Adrenal gland (tissue), 12 donors: Measurements from ENCODE around the gene KHK. TPM values are rescaled to one million over a fixed set of nuclear protein-coding genes. Genes with fewer than 3 reads are reported as not detected.

ENCODE experiments used
- DNase-seq, 7 donors: peaks; one replicate each; pipeline ENCODE4 v3.0.0-alpha.2; 2019 to 2020
- H3K27ac ChIP-seq, 5 donors: fragments of 200-600 bp; sonication (generic) in 4 of 5; 1 replicate in 3 of 5; 2 replicates in 2 of 5; pipeline versions ENCODE4 v1.5.1 to v1.8.0; 2016 to 2020; ENCODE audit warnings: mild to moderate bottlenecking in 1 of 5
- H3K27me3 ChIP-seq: fragments of 200-600 bp; 2 replicates; pipeline ENCODE4 v1.8.0; 2021
- H3K36me3 ChIP-seq, 2 donors: fragments of 200-600 bp; replicated peaks in 1 of 2; 1 replicate in 1 of 2; 2 replicates in 1 of 2; pipeline versions ENCODE4 v1.5.1 to v1.8.0; 2018 to 2022
- H3K4me1 ChIP-seq, 2 donors: fragments of 200-600 bp; replicated peaks in 1 of 2; 1 replicate in 1 of 2; 2 replicates in 1 of 2; pipeline versions ENCODE4 v1.5.1 to v1.8.0; 2018 to 2021
- H3K4me3 ChIP-seq, 4 donors: fragments of 200-600 bp; sonication (generic) in 3 of 4; one replicate each; pipeline ENCODE4 v1.5.1; 2016 to 2018
- H3K9me3 ChIP-seq, 3 donors: fragments of 200-600 bp; sonication (generic) in 1 of 3; replicated peaks in 1 of 3; 1 replicate in 2 of 3; 2 replicates in 1 of 3; pipeline versions ENCODE4 v1.5.1 to v1.8.0; 2016 to 2021
- CTCF ChIP-seq, 6 experiments: fragments of 450-650 bp in 4 of 6; fragments of 200-600 bp in 2 of 6; sonication (generic) in 1 of 6; IDR thresholded peaks; 1 replicate in 5 of 6; 2 replicates in 1 of 6; pipeline versions ENCODE4 v1.5.1 to v1.8.0; 2016 to 2021; ENCODE audit warnings: antibody characterized with exemption in 6 of 6, mild to moderate bottlenecking in 2 of 6, moderate library complexity in 1 of 6
- POLR2A ChIP-seq, 2 donors: fragments of 450-650 bp; IDR thresholded peaks; one replicate each; pipeline ENCODE4 v1.6.1; 2017; ENCODE audit warnings: antibody characterized with exemption in 2 of 2, mild to moderate bottlenecking in 2 of 2, moderate library complexity in 1 of 2
- WGBS, 4 donors: extraction: QIAGEN DNeasy Blood & Tissue Kit in 2 of 4; methylation state at CpG; one replicate each; pipeline versions ENCODE4 v1.1.5 to v1.1.7; 2013 to 2017; 5-methylcytosine and 5-hydroxymethylcytosine counted together
- intact Hi-C, 2 donors: fragments of 100-400 bp; cut with DNase I; formaldehyde crosslinking; loops; one replicate each; pipeline versions ENCODE4 v1.14.1 to v1.15.0; 2022 to 2023
- polyA plus RNA-seq, 3 donors: library from polyadenylated mRNA; stranded (reverse); fragments of 200-250 nt in 2 of 3; fragments of 350-450 nt in 1 of 3; fragmentation: Illumina TruSeq in 1 of 3; extraction: RNeasy Lipid Tissue Mini Kit (QIAGEN cat#74804) in 1 of 3; gene quantifications; one replicate each; pipeline ENCODE4 v1.2.3, GENCODE V29; 2013 to 2014
- total RNA-seq, 9 donors: library from RNA; depleted of rRNA in 4 of 9; stranded (reverse); fragments of >200 nt in 4 of 9; fragments of 120-200 nt in 1 of 9; fragmentation: NEBNext Ultra II Directional in 1 of 9; extraction: Animal tissue kit (Norgen Biotek cat#: 25700) in 1 of 9; gene quantifications; one replicate each; pipeline versions ENCODE4 v1.1.0 to v1.2.4, GENCODE V29; 2013 to 2023
- donor health status: healthy with polysubstance abuse.
- donor health status: Bipolar disorder and iron deficiency.
- donor health status: DM: yes; HTN: yes; CAD: no.
- donor health status: DM: no; HTN: no; CAD: no.
- donor health status: DM: no; HTN: no; CAD: no.
- donor health status: DM: yes; HTN: yes; CAD: no.

Gene KHK
- total and polyA plus RNA-seq, 12 donors = 3.3 to 14.4 (median 6.9) TPM

- 73 to 80% (median 74%) methylated on average over 5 to 12 of the region's 12 CpGs for WGBS, 4 donors
- no peak for DNase-seq
- H3K36me3 ChIP-seq = no peaks in the 10 kb centered on the region
- no peaks in the 10 kb centered on the region for H3K27me3 ChIP-seq
- TF ChIP-seq POLR2A (IDR thresholded peaks at IDR 0.05) (no peak), CTCF (IDR thresholded peaks at IDR 0.05) (no peak)
- intact Hi-C loops = no loop called here
- H3K4me1 ChIP-seq = no peaks in the 10 kb centered on the region
- no peak within 1 kb of the TSS for H3K27ac ChIP-seq
- H3K9me3 ChIP-seq = no peaks in the 10 kb centered on the region
- H3K4me3 ChIP-seq = no peak within 1 kb of the TSS
These were observed 62.3 kb downstream of the KHK start, which contains the start of gene TCF23 for GRCh38 chr2:27148801-27149439. Gene TCF23, plus strand, starts transcription at chr2:27149004. Its CDS starts 130 bp downstream, at chr2:27149134.

GRCh38 chr2:27149570-27150405, 63.2 kb downstream of the KHK start:
- H3K4me1 ChIP-seq = peaks cover 0 to 5% of the 10 kb centered on the region in 2 donors
- intact Hi-C loops = no loop called here
- no peak overlapping the region for H3K27ac ChIP-seq
- H3K9me3 ChIP-seq = no peaks in the 10 kb centered on the region
- 88 to 95% (median 91%) methylated on average over 7 to 29 of the region's 29 CpGs for WGBS, 4 donors
- H3K27me3 ChIP-seq = no peaks in the 10 kb centered on the region
- no peak for DNase-seq
- H3K4me3 ChIP-seq = no peak overlapping the region
- TF ChIP-seq CTCF (IDR thresholded peaks at IDR 0.05) = no peak
- TF ChIP-seq POLR2A (IDR thresholded peaks at IDR 0.05) = no peak
- no peaks in the 10 kb centered on the region for H3K36me3 ChIP-seq

Other genes starting within 250 kb of the KHK start
- gene DPYSL5, start 238.6 kb upstream of the KHK start, total RNA-seq = 1 to 10 TPM in 2 of 9 donors, under 1 TPM in 3, not detected in 4; 0.34 to 1.6 (median 0.64) TPM
- gene DPYSL5, start 238.6 kb upstream of the KHK start, polyA plus RNA-seq = 1 to 10 TPM in 2 of 3 donors, under 1 TPM in 1; 0.37 to 1.6 (median 1.0) TPM
- 10 to 100 TPM; 11.0 to 27.9 (median 18.6) TPM for gene MAPRE3, start 116.1 kb upstream of the KHK start, total RNA-seq
- gene MAPRE3, start 116.1 kb upstream of the KHK start, polyA plus RNA-seq = 10 to 100 TPM; 26.5 to 73.0 (median 30.5) TPM
- 100 to 1,000 TPM in 2 of 9 donors, 10 to 100 TPM in 7; 25.2 to 124 (median 50.0) TPM for gene TMEM214, start 53.8 kb upstream of the KHK start, total RNA-seq
- 100 to 1,000 TPM in 1 of 3 donors, 10 to 100 TPM in 2; 63.7 to 111 (median 96.8) TPM for gene TMEM214, start 53.8 kb upstream of the KHK start, polyA plus RNA-seq
- 10 to 100 TPM; 23.4 to 42.4 (median 32.0) TPM for gene AGBL5, start 35.1 kb upstream of the KHK start, total RNA-seq
- 10 to 100 TPM; 21.2 to 31.3 (median 29.8) TPM for gene AGBL5, start 35.1 kb upstream of the KHK start, polyA plus RNA-seq
- gene OST4, start 15.1 kb upstream of the KHK start, total RNA-seq = 100 to 1,000 TPM; 174 to 617 (median 397) TPM
- gene OST4, start 15.1 kb upstream of the KHK start, polyA plus RNA-seq = 100 to 1,000 TPM; 387 to 602 (median 531) TPM
- 100 to 1,000 TPM in 5 of 9 donors, 10 to 100 TPM in 4; 17.7 to 243 (median 115) TPM for gene EMILIN1, start 8.2 kb upstream of the KHK start, total RNA-seq
- 100 to 1,000 TPM in 1 of 3 donors, 10 to 100 TPM in 1, 1 to 10 TPM in 1; 4.2 to 168 (median 84.4) TPM for gene EMILIN1, start 8.2 kb upstream of the KHK start, polyA plus RNA-seq
- 1 to 10 TPM in 4 of 9 donors, under 1 TPM in 4, not detected in 1; 0.52 to 4.7 (median 1.0) TPM for gene CGREF1, start 32.4 kb downstream of the KHK start, total RNA-seq
- gene CGREF1, start 32.4 kb downstream of the KHK start, polyA plus RNA-seq = 1 to 10 TPM; 1.8 to 2.0 (median 2.0) TPM
- gene ABHD1, start 37.0 kb downstream of the KHK start, total RNA-seq = 1 to 10 TPM in 6 of 9 donors, under 1 TPM in 2, not detected in 1; 0.61 to 3.3 (median 1.5) TPM
- 1 to 10 TPM in 2 of 3 donors, under 1 TPM in 1; 0.90 to 6.0 (median 4.4) TPM for gene ABHD1, start 37.0 kb downstream of the KHK start, polyA plus RNA-seq
- gene PREB, start 47.9 kb downstream of the KHK start, total RNA-seq = 10 to 100 TPM; 47.0 to 91.5 (median 64.6) TPM
- gene PREB, start 47.9 kb downstream of the KHK start, polyA plus RNA-seq = 10 to 100 TPM; 44.1 to 68.5 (median 67.8) TPM
- not detected for gene PRR30, start 52.6 kb downstream of the KHK start, total RNA-seq
- not detected for gene PRR30, start 52.6 kb downstream of the KHK start, polyA plus RNA-seq
- under 1 TPM in 7 of 9 donors, not detected in 2; under 0.01 to 0.35 (median 0.08) TPM for gene TCF23, start 62.2 kb downstream of the KHK start, total RNA-seq
- under 1 TPM in 2 of 3 donors, not detected in 1; 0.03 to 0.24 TPM for gene TCF23, start 62.2 kb downstream of the KHK start, polyA plus RNA-seq
- gene ATRAID, start 125.3 kb downstream of the KHK start, total RNA-seq = 100 to 1,000 TPM; 124 to 292 (median 155) TPM
- gene ATRAID, start 125.3 kb downstream of the KHK start, polyA plus RNA-seq = 100 to 1,000 TPM; 139 to 228 (median 190) TPM
- 10 to 100 TPM; 13.5 to 35.0 (median 18.5) TPM for gene SLC5A6, start 125.5 kb downstream of the KHK start, total RNA-seq
- gene SLC5A6, start 125.5 kb downstream of the KHK start, polyA plus RNA-seq = 10 to 100 TPM; 17.8 to 30.1 (median 18.1) TPM
- 10 to 100 TPM; 13.1 to 70.5 (median 19.0) TPM for gene CAD, start 130.6 kb downstream of the KHK start, total RNA-seq
- gene CAD, start 130.6 kb downstream of the KHK start, polyA plus RNA-seq = 10 to 100 TPM in 2 of 3 donors, 1 to 10 TPM in 1; 8.9 to 25.8 (median 13.9) TPM
- 1 to 10 TPM in 8 of 9 donors, not detected in 1; 1.4 to 5.6 (median 3.1) TPM for gene SLC30A3, start 176.3 kb downstream of the KHK start, total RNA-seq
- gene SLC30A3, start 176.3 kb downstream of the KHK start, polyA plus RNA-seq = 1 to 10 TPM in 2 of 3 donors, under 1 TPM in 1; 0.27 to 1.5 (median 1.3) TPM
- gene DNAJC5G, start 188.7 kb downstream of the KHK start, total RNA-seq = 1 to 10 TPM in 3 of 9 donors, under 1 TPM in 3, not detected in 3; 0.14 to 2.0 (median 0.99) TPM
- gene DNAJC5G, start 188.7 kb downstream of the KHK start, polyA plus RNA-seq = 1 to 10 TPM in 1 of 3 donors, under 1 TPM in 1, not detected in 1; 0.88 to 2.9 TPM
- gene TRIM54, start 195.7 kb downstream of the KHK start, total RNA-seq = 10 to 100 TPM in 6 of 9 donors, 1 to 10 TPM in 3; 1.2 to 27.7 (median 12.7) TPM
- gene TRIM54, start 195.7 kb downstream of the KHK start, polyA plus RNA-seq = 10 to 100 TPM in 2 of 3 donors, 1 to 10 TPM in 1; 2.1 to 47.1 (median 21.1) TPM
- gene UCN, start 221.7 kb downstream of the KHK start, total RNA-seq = 1 to 10 TPM; 2.1 to 7.2 (median 3.9) TPM
- gene UCN, start 221.7 kb downstream of the KHK start, polyA plus RNA-seq = 10 to 100 TPM in 2 of 3 donors, under 1 TPM in 1; 0.42 to 14.9 (median 11.3) TPM
- 100 to 1,000 TPM in 8 of 9 donors, 10 to 100 TPM in 1; 96.8 to 207 (median 146) TPM for gene MPV17, start 236.3 kb downstream of the KHK start, total RNA-seq
- 100 to 1,000 TPM; 356 to 568 (median 360) TPM for gene MPV17, start 236.3 kb downstream of the KHK start, polyA plus RNA-seq